OCI-LY7 (cell line): ENCODE measurements around the gene ZDHHC21.

Experiments used
- CTCF ChIP-seq: fragments of 200-600 bp; sonication (generic); conservative IDR thresholded peaks from 2 replicates; pipeline ENCODE4 v1.5.1; 2014; ENCODE audit warnings: mild to moderate bottlenecking, antibody characterized with exemption, low read length, moderate library complexity, mixed read lengths
- EZH2phosphoT487 ChIP-seq: fragments of 200-600 bp; sonication (generic); IDR thresholded peaks from 2 replicates; pipeline ENCODE4 v1.6.1; 2018; ENCODE audit warnings: low read depth, borderline replicate concordance, mild to moderate bottlenecking, mixed run types, antibody characterized with exemption, low read length, moderate library complexity, mixed read lengths

DNA sequence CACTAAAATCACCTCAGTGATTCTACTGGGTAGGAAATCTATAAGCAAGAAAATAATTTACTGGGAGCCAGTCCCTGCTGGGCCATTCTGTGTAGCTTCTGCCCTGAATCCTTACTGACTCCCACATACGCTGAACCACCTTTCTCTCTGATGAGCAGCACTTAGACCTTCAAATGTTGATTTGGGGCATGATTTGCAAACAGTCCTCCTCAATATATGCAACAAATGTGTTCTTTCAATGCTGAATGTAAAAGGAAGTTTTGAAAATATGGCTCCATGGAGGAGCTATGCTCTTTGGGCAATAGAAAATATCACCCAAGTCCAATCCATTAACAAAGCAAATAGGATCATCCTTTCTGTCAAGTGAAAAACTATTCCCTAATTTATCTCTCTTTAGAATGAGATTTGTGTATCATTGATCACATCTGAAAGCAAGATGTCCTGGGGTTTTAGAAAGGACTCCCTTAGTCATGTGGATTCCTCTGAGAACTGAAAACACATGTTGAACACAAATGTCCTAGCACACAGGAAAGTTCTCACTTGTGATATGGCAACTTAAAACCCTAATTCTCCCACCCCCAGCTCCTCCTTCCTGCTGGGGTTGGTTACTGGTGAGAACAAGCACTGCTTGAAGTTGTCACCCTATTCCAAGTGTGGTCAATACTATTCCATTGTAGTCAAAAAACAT, 38.2 kb upstream of the ZDHHC21 start:
- no peak for TF ChIP-seq CTCF
- no peak for TF ChIP-seq EZH2phosphoT487
